ENCODE data around the gene HBG2. TPM values are rescaled to one million over a fixed set of nuclear protein-coding genes. Genes with fewer than 3 reads are reported as not detected.
"Not testable (repeated sequence)": the region's sequence is repeated elsewhere in the genome, so short reads cannot be mapped to it uniquely, and the experiment has no call there.

HBG2 gene
- total RNA-seq, 1 donor = 0.27 TPM

DNA sequence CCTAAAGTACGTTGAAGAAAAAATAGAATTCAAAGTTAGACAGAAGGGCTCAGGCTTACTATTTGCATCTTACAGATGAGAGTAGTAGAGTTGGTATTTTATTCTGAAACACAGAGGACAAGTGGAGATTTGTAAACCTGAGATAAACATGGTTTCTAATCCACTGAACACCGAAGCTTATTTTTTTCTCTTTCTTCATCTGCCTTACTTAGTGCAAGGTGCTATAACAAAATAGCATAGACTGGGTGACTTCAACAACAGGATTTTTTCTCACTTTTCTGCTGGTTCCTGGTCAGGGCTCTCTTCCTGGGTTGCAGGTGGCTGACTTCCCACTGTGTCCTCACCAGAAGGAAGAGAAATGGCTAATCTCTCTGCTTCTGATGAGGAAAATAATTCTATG, 2.8 kb downstream of the HBG2 start:
- no peak for DNase-seq (ENCODE audit: low read depth in 2 of 3, low spot score in 2 of 3)

DNA sequence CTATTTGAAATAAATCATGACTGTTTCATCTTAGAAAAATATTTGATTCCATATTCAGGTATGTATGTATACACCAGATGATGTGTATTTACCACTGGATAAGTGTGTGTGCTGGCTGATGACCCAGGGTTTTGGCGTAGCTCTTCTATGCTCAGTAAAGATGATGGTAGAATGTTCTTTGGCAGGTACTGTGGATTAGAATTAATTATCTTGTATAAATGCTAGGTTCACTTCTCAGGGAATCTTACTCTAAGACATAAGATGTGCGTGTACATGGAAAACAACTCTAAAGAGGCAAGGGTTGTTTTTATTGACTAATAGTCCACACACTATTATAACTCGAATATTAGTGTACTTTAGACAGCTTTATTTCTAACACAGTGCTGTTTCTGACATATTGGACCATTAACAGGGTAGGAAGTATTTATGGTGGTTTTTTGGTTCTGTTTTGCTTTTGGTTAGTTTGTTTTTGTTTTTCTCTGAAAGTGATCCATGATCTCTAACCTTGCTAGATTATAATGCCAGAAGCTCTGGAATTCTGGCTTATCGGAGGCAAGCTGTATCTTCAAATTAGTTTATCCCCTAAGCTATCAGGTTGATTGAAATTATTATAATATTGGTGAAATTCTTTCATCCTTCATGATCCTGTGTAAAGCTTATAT, 3.9 kb downstream of the HBG2 start:
- DNase-seq (ENCODE audit: low read depth in 2 of 3, low spot score in 2 of 3) = no peak

DNA sequence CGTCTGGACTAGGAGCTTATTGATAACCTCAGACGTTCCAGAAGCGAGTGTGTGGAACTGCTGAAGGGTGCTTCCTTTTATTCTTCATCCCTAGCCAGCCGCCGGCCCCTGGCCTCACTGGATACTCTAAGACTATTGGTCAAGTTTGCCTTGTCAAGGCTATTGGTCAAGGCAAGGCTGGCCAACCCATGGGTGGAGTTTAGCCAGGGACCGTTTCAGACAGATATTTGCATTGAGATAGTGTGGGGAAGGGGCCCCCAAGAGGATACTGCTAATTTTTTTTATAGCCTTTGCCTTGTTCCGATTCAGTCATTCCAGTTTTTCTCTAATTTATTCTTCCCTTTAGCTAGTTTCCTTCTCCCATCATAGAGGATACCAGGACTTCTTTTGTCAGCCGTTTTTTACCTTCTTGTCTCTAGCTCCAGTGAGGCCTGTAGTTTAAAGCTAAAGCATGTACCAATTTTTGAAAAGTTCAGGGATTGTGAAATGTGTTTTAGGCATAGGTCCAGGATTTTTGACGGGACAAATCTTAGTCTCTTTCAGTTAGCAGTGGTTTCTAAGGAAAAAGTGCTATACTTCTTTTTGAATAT, 4.7 kb downstream of the HBG2 start, which contains the start of gene HBG1:
Gene HBG1 (minus strand): TSS at position 51 of the 590 bp plus-strand sequence. CDS start 53 bp downstream, outside the sequence.
- not testable (repeated sequence) for DNase-seq (ENCODE audit: low read depth in 2 of 3, low spot score in 2 of 3)

DNA sequence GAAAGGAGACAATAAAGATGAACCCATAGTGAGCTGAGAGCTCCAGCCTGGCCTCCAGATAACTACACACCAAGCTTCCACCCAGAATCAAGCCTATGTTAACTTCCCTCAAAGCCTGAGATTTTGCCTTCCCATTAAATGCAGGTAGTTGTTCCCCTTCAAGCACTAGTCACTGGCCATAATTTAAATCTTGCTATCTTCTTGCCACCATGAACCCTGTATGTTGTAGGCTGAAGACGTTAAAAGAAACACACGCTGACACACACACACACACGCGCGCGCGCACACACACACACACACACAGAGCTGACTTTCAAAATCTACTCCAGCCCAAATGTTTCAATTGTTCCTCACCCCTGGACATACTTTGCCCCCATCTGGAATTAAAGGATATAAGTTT, 6.1 kb downstream of the HBG2 start:
- not testable (repeated sequence) for DNase-seq (ENCODE audit: low read depth in 2 of 3, low spot score in 2 of 3)

DNA sequence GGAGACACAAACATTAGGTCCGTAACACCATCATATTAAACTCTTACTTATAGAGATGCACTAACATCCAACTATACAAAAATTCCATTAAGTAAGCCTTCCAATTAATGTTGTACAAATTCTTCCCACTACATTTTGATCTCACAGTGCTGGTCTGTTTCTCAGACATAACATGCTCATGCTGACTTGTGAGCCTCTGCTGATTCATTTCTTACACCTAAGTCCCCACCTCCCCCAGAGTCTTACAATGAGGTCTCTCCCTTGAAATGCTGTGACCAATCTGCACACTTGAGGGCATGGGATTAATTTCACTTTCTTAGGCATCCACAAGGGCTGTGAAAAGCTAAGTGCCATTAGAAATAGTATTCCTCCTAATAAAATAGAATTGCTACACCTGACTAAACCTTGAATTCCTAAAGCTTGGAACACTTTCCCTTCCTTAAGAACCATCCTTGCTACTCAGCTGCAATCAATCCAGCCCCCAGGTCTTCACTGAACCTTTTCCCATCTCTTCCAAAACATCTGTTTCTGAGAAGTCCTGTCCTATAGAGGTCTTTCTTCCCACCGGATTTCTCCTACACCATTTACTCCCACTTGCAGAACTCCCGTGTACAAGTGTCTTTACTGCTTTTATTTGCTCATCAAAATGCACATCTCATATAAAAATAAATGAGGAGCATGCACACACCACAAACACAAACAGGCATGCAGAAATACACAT, 6.9 kb downstream of the HBG2 start:
- no peak for DNase-seq (ENCODE audit: low read depth in 2 of 3, low spot score in 2 of 3)

DNA sequence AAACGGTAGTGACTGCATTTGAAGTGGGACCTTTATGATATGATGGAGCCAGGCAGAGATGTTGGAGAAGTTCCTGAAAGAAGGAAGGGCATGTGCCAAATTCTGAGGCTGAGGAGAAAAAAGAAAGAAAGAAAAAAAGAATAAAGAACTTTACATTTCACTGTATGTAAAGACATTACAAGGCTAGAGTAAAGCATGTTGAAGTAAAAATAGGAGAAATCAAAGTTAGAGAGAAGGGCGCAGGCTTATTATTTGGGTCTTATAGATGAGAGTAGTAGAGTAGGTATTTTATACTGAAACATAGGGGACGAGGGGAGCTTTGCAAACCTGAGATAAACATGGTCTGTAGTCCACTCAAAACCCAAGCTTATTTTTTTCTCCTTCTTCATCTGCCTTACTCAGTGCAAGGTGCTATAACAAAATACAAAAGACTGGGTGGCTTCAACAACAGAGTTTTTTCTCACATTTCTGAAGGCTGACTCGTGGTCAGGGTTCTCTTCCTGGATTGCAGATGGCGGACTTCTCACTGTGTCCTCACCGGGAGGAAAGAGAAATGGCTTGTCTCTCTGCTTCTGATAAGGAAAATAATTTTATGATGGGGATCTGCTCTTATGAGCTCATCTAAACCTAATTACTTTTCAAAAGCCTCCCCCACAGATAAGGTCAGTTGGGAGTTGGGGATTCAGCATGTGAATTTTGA, 7.7 kb downstream of the HBG2 start:
- no peak for DNase-seq (ENCODE audit: low read depth in 2 of 3, low spot score in 2 of 3)

DNA sequence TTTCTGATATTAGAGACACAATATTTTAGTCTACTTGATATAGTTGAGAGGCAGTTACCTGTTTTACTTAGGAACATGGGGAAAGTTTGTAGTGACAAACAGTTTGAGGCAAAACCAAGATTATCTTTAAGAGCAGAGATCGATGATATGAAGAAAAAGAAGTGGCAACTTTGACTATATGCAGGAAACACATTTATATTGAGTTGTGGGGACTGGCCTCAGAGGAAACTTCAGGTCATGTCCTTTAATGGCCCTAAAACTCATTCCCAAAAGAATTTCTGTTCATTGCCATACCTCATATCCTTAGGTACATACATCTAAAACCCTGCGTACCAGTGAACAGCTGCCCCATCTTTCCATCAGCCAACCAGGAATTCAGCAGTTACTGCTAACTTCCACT, 9.4 kb downstream of the HBG2 start:
- no peak for DNase-seq (ENCODE audit: low read depth in 2 of 3, low spot score in 2 of 3)

DNA sequence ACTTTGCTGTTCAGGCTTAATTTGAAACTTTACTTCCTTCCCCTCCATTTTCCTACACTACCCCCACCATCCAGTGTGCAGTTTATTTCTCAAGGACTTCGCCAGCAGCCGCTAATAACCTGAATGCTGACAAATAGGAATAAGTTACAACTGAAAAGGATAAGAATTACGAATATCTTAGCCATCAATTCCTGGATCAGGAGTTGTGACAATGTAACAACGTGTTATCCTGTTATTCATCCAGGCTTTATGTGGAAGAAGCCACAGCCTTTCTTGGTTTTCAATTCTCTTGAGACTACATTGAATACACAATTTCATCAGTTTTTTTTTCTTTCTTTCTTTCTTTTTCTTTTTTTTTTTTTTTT, 10.8 kb downstream of the HBG2 start:
- no peak for DNase-seq (ENCODE audit: low read depth in 2 of 3, low spot score in 2 of 3)

DNA sequence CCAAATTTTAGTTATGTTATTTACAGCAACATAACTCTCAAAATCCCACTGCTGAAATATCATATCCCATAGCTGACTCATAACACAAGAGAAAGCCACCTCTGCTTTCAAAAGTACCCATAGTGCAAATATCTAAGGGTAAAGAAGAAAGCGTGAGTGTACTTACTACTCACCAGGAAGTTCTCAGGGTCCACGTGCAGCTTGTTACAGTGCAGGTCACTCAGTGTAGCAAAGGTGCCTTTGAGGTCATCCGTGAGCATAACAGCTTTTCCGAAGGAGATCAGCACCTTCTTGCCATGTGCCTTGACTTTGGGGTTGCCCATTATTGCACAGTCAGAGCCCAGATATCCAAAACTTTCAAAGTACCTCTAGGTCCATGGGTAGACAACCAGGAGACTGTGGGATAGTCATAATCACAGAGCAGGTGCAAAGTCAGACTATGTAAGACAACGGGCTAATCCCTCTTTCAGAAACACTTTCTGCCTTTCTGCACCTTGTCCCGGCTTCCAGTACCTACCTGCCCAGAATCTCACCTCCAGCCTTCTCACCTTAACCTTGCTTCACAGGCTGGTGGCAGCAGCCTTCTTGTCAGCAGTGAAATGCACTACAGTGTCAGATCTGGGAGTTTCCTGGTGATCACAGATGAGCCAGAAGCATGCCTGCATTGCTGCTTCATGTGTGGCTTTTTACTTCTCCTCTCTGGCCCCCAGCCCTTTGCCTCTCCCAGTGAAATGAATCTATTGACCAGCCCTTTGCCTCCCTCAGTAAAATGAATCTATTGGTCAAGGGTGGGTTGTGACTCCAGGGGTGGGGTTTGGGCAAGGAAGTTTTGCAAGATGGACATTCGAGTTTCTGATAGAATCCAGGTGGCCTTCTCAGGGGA, 11.4 kb downstream of the HBG2 start:
- DNase-seq (ENCODE audit: low read depth in 2 of 3, low spot score in 2 of 3) = no peak

DNA sequence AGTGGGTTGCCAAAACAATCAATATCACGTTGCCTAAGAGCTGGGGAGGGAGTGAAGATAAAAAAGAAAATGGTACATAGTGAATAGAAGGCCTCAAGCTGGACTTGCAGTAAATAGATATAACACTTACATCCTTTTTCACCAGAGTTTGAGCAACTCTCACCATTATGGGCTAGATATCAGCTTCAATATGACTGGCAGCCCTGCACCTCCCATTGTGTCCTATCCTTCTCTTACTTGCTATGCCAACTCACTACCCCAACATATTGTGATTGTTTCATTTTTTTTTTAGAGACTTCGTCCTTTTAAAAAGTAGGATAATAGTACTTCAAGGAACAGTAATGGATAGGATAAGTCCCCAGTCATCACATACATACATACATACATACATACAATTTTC, 12.4 kb downstream of the HBG2 start:
- no peak for DNase-seq (ENCODE audit: low read depth in 2 of 3, low spot score in 2 of 3)

DNA sequence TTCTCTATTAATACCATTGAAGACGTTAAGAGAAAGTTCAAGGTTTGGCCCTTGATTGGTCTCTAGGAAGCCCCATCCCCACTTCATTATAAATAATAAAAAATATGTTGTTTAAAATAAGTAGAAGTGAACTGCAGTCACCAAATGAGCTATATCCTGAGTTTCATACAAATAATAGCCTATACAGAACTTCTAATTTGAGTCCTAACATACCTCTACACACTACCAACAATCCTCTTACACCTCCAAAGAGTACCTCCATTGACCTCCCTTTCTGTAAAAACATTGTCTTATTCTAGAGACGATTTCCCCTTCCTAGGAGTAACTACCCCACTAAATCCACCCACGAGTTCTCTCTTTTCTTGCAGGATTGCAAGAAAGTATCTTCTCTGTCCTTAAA, 13.1 kb downstream of the HBG2 start:
- no peak for DNase-seq (ENCODE audit: low read depth in 2 of 3, low spot score in 2 of 3)

DNA sequence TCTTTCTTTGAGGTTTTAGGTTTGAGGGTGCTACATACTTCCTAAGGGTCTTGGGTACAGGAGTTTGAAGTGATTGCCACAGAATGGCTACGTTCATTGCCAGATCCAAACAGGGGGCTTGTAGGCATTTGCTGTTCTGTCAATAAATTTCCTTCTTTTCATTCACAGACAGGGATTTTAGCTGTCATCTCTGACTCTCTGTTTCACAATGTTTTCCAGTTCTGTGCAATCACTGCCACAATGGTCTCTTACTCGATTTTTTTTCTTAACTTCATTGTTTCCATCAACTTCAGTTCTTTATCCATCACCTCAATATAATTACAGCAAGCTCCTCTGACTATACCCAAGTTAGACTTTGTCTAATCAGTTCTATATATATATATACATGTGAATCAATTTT, 14.1 kb downstream of the HBG2 start:
- no peak for DNase-seq (ENCODE audit: low read depth in 2 of 3, low spot score in 2 of 3)

DNA sequence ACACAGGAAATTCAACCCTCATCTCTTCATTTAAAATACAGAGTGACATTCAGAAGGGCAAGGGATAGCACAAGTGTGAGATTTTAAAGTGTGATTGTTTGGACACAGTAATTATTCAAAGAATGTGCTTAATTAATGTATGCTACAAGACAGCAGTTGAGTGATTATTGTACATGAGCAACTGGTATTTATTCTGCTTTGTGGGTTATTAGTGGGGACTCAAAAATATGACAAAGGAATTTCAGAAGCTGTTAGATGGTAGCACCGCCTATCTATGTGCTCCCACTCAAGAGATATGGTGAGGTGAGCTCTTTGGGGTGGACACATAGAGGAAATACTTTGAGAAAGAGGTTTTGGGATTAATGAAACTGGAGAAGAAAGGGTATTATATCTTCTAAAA, 14.5 kb downstream of the HBG2 start:
- no peak for DNase-seq (ENCODE audit: low read depth in 2 of 3, low spot score in 2 of 3)

DNA sequence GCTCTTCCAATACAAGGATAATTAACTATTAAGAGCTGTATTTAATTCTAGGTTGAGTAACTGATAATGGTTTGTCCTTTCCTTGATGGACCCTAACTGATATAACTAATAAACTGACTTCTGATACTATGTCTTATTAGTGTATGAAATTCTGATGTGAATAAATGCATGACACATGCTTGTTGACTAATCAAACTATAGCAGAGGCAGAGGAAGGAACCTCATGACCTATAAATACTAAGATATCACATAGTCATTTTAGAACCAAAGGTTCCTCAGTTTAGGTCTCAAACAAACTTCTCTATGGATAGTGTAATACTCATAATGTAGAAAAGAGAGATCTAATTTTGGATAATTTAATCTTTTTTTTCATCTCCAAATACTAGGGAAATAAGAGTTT, 15.5 kb downstream of the HBG2 start:
- no peak for DNase-seq (ENCODE audit: low read depth in 2 of 3, low spot score in 2 of 3)

DNA sequence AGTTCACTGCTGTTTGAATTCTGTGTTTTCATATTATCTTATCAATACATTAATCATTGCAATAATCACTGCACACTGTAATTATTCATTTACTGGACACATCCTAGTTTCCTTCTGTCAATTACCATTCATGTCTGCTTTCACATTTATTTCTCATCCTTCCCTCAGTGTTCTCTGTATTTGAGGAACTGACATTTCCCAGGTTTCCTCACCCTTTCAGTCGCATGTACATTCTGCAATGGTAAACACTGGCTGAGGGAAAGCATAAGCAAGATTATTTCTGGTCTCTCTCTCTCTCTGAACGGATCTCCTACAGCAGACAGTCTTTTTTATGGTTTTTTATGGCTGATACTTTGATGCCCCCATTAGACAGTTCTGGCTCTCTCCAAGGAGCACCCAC, 16.1 kb downstream of the HBG2 start:
- DNase-seq (ENCODE audit: low read depth in 2 of 3, low spot score in 2 of 3) = no peak

DNA sequence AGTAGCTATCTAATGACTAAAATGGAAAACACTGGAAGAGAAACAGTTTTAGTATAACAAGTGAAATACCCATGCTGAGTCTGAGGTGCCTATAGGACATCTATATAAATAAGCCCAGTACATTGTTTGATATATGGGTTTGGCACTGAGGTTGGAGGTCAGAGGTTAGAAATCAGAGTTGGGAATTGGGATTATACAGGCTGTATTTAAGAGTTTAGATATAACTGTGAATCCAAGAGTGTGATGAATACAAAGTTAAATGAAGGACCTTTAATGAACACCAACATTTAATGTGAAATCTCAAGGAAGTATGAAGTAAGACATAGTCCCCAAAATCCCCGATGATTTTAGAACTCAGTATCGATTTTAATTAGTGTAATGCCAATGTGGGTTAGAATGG, 17.2 kb downstream of the HBG2 start:
- DNase-seq (ENCODE audit: low read depth in 2 of 3, low spot score in 2 of 3) = no peak

DNA sequence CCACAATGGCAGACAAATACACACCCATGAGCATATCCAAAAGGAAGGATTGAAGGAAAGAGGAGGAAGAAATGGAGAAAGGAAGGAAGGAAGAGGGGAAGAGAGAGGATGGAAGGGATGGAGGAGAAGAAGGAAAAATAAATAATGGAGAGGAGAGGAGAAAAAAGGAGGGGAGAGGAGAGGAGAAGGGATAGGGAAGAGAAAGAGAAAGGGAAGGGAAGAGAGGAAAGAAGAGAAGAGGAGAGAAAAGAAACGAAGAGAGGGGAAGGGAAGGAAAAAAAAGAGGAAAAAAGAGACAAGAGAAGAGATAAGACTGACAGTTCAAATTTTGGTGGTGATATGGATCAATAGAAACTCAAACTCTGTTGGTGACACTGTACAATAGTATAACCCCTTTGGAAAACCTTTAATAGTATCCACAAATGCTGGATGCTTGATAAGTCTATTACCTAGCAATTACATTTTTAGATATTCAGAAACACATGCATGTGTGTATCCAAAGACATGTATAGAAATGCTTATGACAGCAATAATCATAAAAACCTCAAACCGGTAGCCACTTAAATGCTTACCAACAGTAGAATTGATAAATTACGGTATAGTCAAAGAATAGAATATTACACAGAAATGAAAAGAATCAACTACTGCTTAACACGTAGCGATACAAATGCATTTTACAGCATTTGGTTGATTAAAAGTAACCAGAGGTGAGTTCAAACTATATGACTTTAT, 19.1 kb downstream of the HBG2 start:
- no peak for DNase-seq (ENCODE audit: low read depth in 2 of 3, low spot score in 2 of 3)

DNA sequence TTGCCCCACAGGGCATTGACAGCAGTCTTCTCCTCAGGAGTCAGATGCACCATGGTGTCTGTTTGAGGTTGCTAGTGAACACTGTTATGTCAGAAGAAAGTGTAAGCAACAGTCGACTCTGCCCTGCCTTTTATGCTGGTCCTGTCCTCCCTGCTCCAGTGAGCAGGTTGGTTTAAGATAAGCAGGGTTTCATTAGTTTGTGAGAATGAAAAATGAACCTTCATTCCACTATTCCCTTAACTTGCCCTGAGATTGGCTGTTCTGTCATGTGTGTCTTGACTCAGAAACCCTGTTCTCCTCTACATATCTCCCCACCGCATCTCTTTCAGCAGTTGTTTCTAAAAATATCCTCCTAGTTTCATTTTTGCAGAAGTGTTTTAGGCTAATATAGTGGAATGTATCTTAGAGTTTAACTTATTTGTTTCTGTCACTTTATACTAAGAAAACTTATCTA, 20.2 kb downstream of the HBG2 start, which contains the start of gene HBD:
Gene HBD (minus strand): TSS at position 103 of the 454 bp plus-strand sequence. CDS start 50 bp downstream, at position 53.
- peak in 2 of 3 donors; percentile 54 to 79 for DNase-seq (ENCODE audit: low read depth in 2 of 3, low spot score in 2 of 3)

DNA sequence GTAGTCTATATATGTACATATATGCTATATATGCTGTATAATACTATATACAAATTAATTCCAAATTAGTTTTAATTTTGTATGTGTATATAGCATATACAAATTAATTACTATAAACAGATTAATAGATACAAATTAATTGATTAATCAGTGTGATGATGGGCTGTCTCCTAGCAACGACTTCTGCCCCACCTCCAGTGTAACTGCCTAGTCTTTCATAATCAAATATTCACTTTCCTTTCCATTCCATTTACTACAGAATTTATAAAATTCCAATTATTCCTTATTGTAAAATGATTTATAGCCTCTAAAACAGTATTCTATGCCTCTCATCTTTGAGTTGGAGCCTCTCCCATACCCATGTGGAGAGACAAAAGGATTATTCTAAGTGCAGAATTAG, 21.3 kb downstream of the HBG2 start:
- no peak for DNase-seq (ENCODE audit: low read depth in 2 of 3, low spot score in 2 of 3)

DNA sequence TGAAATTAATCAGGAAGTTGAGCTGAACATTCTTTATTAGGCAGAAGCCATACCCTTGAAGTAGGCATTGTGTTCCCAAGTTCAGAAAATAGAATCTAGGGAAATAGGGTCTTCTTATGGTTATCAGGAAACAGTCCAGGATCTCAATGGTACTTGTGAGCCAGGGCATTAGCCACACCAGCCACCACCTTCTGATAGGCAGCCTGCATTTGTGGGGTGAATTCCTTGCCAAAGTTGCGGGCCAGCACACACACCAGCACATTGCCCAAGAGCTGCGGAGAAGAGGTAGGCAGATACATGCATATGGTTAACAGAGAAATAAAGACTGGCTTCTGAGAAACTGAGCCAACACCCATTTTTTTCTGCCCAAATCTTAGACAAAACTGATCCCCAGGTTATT, 21.8 kb downstream of the HBG2 start:
- no peak for DNase-seq (ENCODE audit: low read depth in 2 of 3, low spot score in 2 of 3)
